H9 (cell line): ENCODE measurements around the gene NXN. TPM values are rescaled to one million over a fixed set of nuclear protein-coding genes. Genes with fewer than 3 reads are reported as not detected.

ENCODE experiments used
- DNase-seq: peaks from one replicate; pipeline ENCODE4 v3.0.0-alpha.2; 2017
- H2AFZ ChIP-seq: one replicate; pipeline ENCODE4 v1.6.1; 2013; ENCODE audit warnings: mild to moderate bottlenecking, low read length, control low read depth, moderate library complexity
- H2AK5ac ChIP-seq: 2 replicates; pipeline ENCODE4 v1.6.1; 2013; ENCODE audit warnings: low read length, control low read depth, mixed read lengths; ENCODE audit not compliant: insufficient read length
- H2BK120ac ChIP-seq: one replicate; pipeline ENCODE4 v1.6.1; 2013; ENCODE audit warnings: low read depth, mild to moderate bottlenecking, low read length, control low read depth, inconsistent platforms; ENCODE audit not compliant: poor library complexity, severe bottlenecking
- H2BK12ac ChIP-seq: 2 replicates; pipeline ENCODE4 v1.6.1; 2013; ENCODE audit warnings: low read length, control low read depth, mixed read lengths, low read depth; ENCODE audit not compliant: insufficient read length
- H2BK15ac ChIP-seq: 2 replicates; pipeline ENCODE4 v1.6.1; 2013; ENCODE audit warnings: low read depth, low read length, control low read depth
- H2BK20ac ChIP-seq: one replicate; pipeline ENCODE4 v1.6.1; 2013; ENCODE audit warnings: low read depth, mild to moderate bottlenecking, low read length, control low read depth, inconsistent platforms; ENCODE audit not compliant: poor library complexity, severe bottlenecking
- H2BK5ac ChIP-seq: 2 replicates; pipeline ENCODE4 v1.6.1; 2013; ENCODE audit warnings: low read length, control low read depth, mixed read lengths; ENCODE audit not compliant: insufficient read length
- H3K14ac ChIP-seq: 2 replicates; pipeline ENCODE4 v1.6.1; 2013; ENCODE audit warnings: low read length, control low read depth; ENCODE audit not compliant: insufficient read depth
- H3K18ac ChIP-seq: 2 replicates; pipeline ENCODE4 v1.6.1; 2013; ENCODE audit warnings: low read depth, mild to moderate bottlenecking, mixed read lengths, low read length, control low read depth; ENCODE audit not compliant: insufficient read length
- H3K23ac ChIP-seq: 2 replicates; pipeline ENCODE4 v1.6.1; 2013; ENCODE audit warnings: low read length, control low read depth, mixed read lengths, low read depth; ENCODE audit not compliant: insufficient read length
- H3K23me2 ChIP-seq: 2 replicates; pipeline ENCODE4 v1.6.1; 2013; ENCODE audit warnings: low read depth, mild to moderate bottlenecking, mixed read lengths, low read length, control low read depth; ENCODE audit not compliant: insufficient read length, poor library complexity, severe bottlenecking
- H3K27ac ChIP-seq: 2 replicates; pipeline ENCODE4 v1.5.1; 2013; ENCODE audit warnings: low read length, control low read depth, mixed read lengths, low read depth; ENCODE audit not compliant: insufficient read length
- H3K27me3 ChIP-seq: 2 replicates; pipeline ENCODE4 v1.6.1; 2013; ENCODE audit warnings: low read length, control low read depth, inconsistent platforms; ENCODE audit not compliant: insufficient read depth
- H3K4ac ChIP-seq: 2 replicates; pipeline ENCODE4 v1.6.1; 2013; ENCODE audit warnings: low read depth, mild to moderate bottlenecking, control low read depth, inconsistent platforms, low read length, moderate library complexity
- H3K4me1 ChIP-seq: 2 replicates; pipeline ENCODE4 v1.6.1; 2013; ENCODE audit warnings: low read length, control low read depth, inconsistent platforms; ENCODE audit not compliant: insufficient read depth
- H3K4me2 ChIP-seq: 2 replicates; pipeline ENCODE4 v1.6.1; 2013; ENCODE audit warnings: low read length, control low read depth, mixed read lengths; ENCODE audit not compliant: insufficient read length, insufficient read depth
- H3K56ac ChIP-seq: 2 replicates; pipeline ENCODE4 v1.6.1; 2013; ENCODE audit warnings: low read depth, mild to moderate bottlenecking, mixed read lengths, low read length, control low read depth; ENCODE audit not compliant: insufficient read length
- H3K79me1 ChIP-seq: 2 replicates; pipeline ENCODE4 v1.6.1; 2013; ENCODE audit warnings: low read depth, mild to moderate bottlenecking, moderate library complexity, low read length, control low read depth, inconsistent platforms; ENCODE audit not compliant: insufficient read depth, poor library complexity, severe bottlenecking
- H3K79me2 ChIP-seq: 2 replicates; pipeline ENCODE4 v1.6.1; 2013; ENCODE audit warnings: low read length, control low read depth, inconsistent platforms; ENCODE audit not compliant: insufficient read depth
- H3K9ac ChIP-seq: 2 replicates; pipeline ENCODE4 v1.6.1; 2013; ENCODE audit warnings: low read length, control low read depth, mixed read lengths; ENCODE audit not compliant: insufficient read length; ENCODE audit errors: extremely low read depth
- H3K9me3 ChIP-seq: one replicate; pipeline ENCODE4 v1.6.1; 2013; ENCODE audit warnings: low read depth, low read length, inconsistent platforms; ENCODE audit not compliant: control insufficient read depth
- H3T11ph ChIP-seq: one replicate; pipeline ENCODE4 v1.6.1; 2013; ENCODE audit warnings: mild to moderate bottlenecking, low read length, control low read depth, inconsistent platforms
- H4K20me1 ChIP-seq: one replicate; pipeline ENCODE4 v1.6.1; 2013; ENCODE audit not compliant: control insufficient read depth, insufficient read length, insufficient read depth
- H4K5ac ChIP-seq: 2 replicates; pipeline ENCODE4 v1.6.1; 2013; ENCODE audit warnings: low read depth, mild to moderate bottlenecking, mixed read lengths, low read length, control low read depth; ENCODE audit not compliant: insufficient read length
- H4K8ac ChIP-seq: replicated peaks from 2 replicates; pipeline ENCODE4 v1.6.1; 2013; ENCODE audit warnings: low read length, control low read depth, mixed read lengths, low read depth; ENCODE audit not compliant: insufficient read length
- H4K91ac ChIP-seq: 2 replicates; pipeline ENCODE4 v1.6.1; 2013; ENCODE audit warnings: low read depth, mild to moderate bottlenecking, moderate library complexity, mixed read lengths, low read length, control low read depth; ENCODE audit not compliant: insufficient read length
- H3K27ac Mint-ChIP-seq, 3 experiments: 2 replicates in 2 of 3; 3 replicates in 1 of 3; pipeline ENCODE4 v1.8.0; 2020 to 2021; ENCODE audit warnings: mixed read lengths in 3 of 3, mild to moderate bottlenecking in 1 of 3, moderate library complexity in 1 of 3
- H3K27me3 Mint-ChIP-seq: 2 replicates; pipeline ENCODE4 v1.8.0; 2021; ENCODE audit warnings: low read depth, mild to moderate bottlenecking, moderate library complexity, mixed read lengths
- H3K36me3 Mint-ChIP-seq, 3 experiments: 2 replicates in 2 of 3; 3 replicates in 1 of 3; pipeline ENCODE4 v1.8.0; 2020 to 2021; ENCODE audit warnings: low read depth in 3 of 3, mixed read lengths in 3 of 3; ENCODE audit not compliant: insufficient read depth in 1 of 3
- H3K4me1 Mint-ChIP-seq, 2 experiments: 2 replicates each; pipeline ENCODE4 v1.8.0; 2020; ENCODE audit warnings: mixed read lengths in 2 of 2
- H3K4me3 Mint-ChIP-seq, 2 experiments: 2 replicates in 1 of 2; 3 replicates in 1 of 2; pipeline ENCODE4 v1.8.0; 2020 to 2021; ENCODE audit warnings: mild to moderate bottlenecking in 2 of 2, mixed read lengths in 2 of 2, moderate library complexity in 1 of 2
- H3K9me3 Mint-ChIP-seq, 2 experiments: 2 replicates in 1 of 2; 3 replicates in 1 of 2; pipeline ENCODE4 v1.8.0; 2020; ENCODE audit warnings: mild to moderate bottlenecking in 2 of 2, mixed read lengths in 2 of 2, moderate library complexity in 1 of 2
- CTCF ChIP-seq: fragments of 200-600 bp; sonication (generic); conservative IDR thresholded peaks from 3 replicates; pipeline ENCODE4 v1.8.0; 2021; ENCODE audit warnings: antibody characterized with exemption, mild to moderate bottlenecking
- WGBS: extraction: QIAGEN DNeasy Blood & Tissue Kit; methylation state at CpG from one replicate; pipeline ENCODE4 v1.1.7; 2013; ENCODE audit warnings: missing lambda C conversion rate, low lambda C conversion rate, mixed read lengths; ENCODE audit not compliant: insufficient read length; ENCODE audit errors: extremely low coverage; 5-methylcytosine and 5-hydroxymethylcytosine counted together
- total RNA-seq: library from RNA; stranded (reverse); gene quantifications from 2 replicates; pipeline ENCODE4 v1.2.1, GENCODE V29; 2021

The NXN gene
- total RNA-seq, 1 experiment from 2014 or later, result 93.6 TPM

GRCh38 chr17:1022278-1023024 is 42.9 kb upstream of the NXN start:
- Histone ChIP-seq H3K4me1 (no peaks in the 10 kb centered on the region), H4K20me1 (no peaks in the 10 kb centered on the region), H3K23ac (no peak overlapping the region), H3K18ac (no peak overlapping the region), H3K27ac (no peak overlapping the region), H3K56ac (no peak overlapping the region), H4K5ac (no peak overlapping the region), H2BK15ac (no peak overlapping the region), H3K14ac (no peak overlapping the region; the same call in 1 of the 2 replicates), H3K23me2 (no peaks in the 10 kb centered on the region), H2BK120ac (no peak overlapping the region), H4K91ac (no peak overlapping the region), H3K4ac (no peak overlapping the region; the same call in 1 of the 2 replicates), H3K4me2 (no peak overlapping the region), H3K9ac (no peak overlapping the region), H4K8ac (no peak overlapping the region), H3K79me2 (no peaks in the 10 kb centered on the region), H2AK5ac (no peak overlapping the region), H2BK12ac (no peak overlapping the region), H2BK20ac (no peak overlapping the region), H2BK5ac (no peak overlapping the region), H3T11ph (no peak overlapping the region), H3K79me1 (no peaks in the 10 kb centered on the region), H2AFZ (no peak overlapping the region), H3K27me3 (no peaks in the 10 kb centered on the region), H3K9me3 (no peaks in the 10 kb centered on the region)
- H3K36me3 Mint-ChIP-seq, result no peaks in the 10 kb centered on the region
- 0 out of 4 replicates have a peak, but pooled peaks cover 0 to 3% of the 10 kb centered on the region in 2 experiments for H3K4me1 Mint-ChIP-seq
- H3K9me3 Mint-ChIP-seq, result no peaks in the 10 kb centered on the region
- no peak for TF ChIP-seq CTCF
- no peak overlapping the region for H3K27ac Mint-ChIP-seq
- no peaks in the 10 kb centered on the region for H3K27me3 Mint-ChIP-seq
- H3K4me3 Mint-ChIP-seq, result no peak overlapping the region
- no peak for DNase-seq
- no CpG with 5 or more reads among the region's 32 CpGs for WGBS
